Smooth muscle cell (in vitro differentiated cells): ENCODE measurements around the gene PASK. TPM values are rescaled to one million over a fixed set of nuclear protein-coding genes. Genes with fewer than 3 reads are reported as not detected.

ENCODE experiments used
- DNase-seq: peaks from one replicate; lab custom pipeline; 2025; ENCODE audit not compliant: unreplicated experiment; lab: John Stamatoyannopoulos, UW
- H2AFZ ChIP-seq: fragments of 200-600 bp; sonication (generic); 2 replicates; pipeline ENCODE4 v1.6.0; 2016; ENCODE audit warnings: antibody characterized with exemption, low read depth, mild to moderate bottlenecking
- H3F3A ChIP-seq: fragments of 200-600 bp; sonication (generic); 2 replicates; pipeline ENCODE4 v1.6.0; 2017; ENCODE audit warnings: antibody characterized with exemption, low read depth
- H3K27ac ChIP-seq: fragments of 200-600 bp; sonication (generic); 2 replicates; pipeline ENCODE4 v1.5.1; 2016; ENCODE audit warnings: low read depth, mild to moderate bottlenecking
- H3K27me3 ChIP-seq: fragments of 200-600 bp; sonication (generic); 2 replicates; pipeline ENCODE4 v1.6.1; 2016; ENCODE audit warnings: low read depth, mild to moderate bottlenecking
- H3K36me3 ChIP-seq: fragments of 200-600 bp; sonication (generic); 2 replicates; pipeline ENCODE4 v1.5.1; 2016; ENCODE audit warnings: low read depth
- H3K4me1 ChIP-seq: fragments of 200-600 bp; sonication (generic); 2 replicates; pipeline ENCODE4 v1.5.1; 2016; ENCODE audit warnings: low read depth
- H3K4me2 ChIP-seq: fragments of 200-600 bp; sonication (generic); 2 replicates; pipeline ENCODE4 v1.6.0; 2016; ENCODE audit warnings: mild to moderate bottlenecking
- H3K4me3 ChIP-seq: fragments of 200-600 bp; sonication (generic); 2 replicates; pipeline ENCODE4 v1.5.1; 2016; ENCODE audit warnings: mild to moderate bottlenecking
- H3K79me2 ChIP-seq: fragments of 200-600 bp; sonication (generic); 2 replicates; pipeline ENCODE4 v1.6.0; 2016; ENCODE audit warnings: low read depth, mild to moderate bottlenecking
- H3K9ac ChIP-seq: fragments of 200-600 bp; sonication (generic); 2 replicates; pipeline ENCODE4 v1.6.0; 2016; ENCODE audit warnings: low read depth
- H3K9me3 ChIP-seq: fragments of 200-600 bp; sonication (generic); replicated peaks from 2 replicates; pipeline ENCODE4 v1.5.1; 2016; ENCODE audit warnings: low read depth
- H4K20me1 ChIP-seq: fragments of 200-600 bp; sonication (generic); 2 replicates; pipeline ENCODE4 v1.6.0; 2016; ENCODE audit warnings: low read depth
- WGBS: methylation state at CpG from one replicate; pipeline ENCODE4 v1.1.7; 2016; ENCODE audit warnings: low lambda C conversion rate; 5-methylcytosine and 5-hydroxymethylcytosine counted together
- polyA plus RNA-seq: library from polyadenylated mRNA; unstranded; fragments of >200 nt; fragmentation: Nextera tagmentation; extraction: Ambion mirVana; gene quantifications from 2 replicates; pipeline ENCODE4 v1.2.1, GENCODE V29; 2016
- total RNA-seq: library from RNA; depleted of rRNA; stranded (reverse); fragments of >200 nt; gene quantifications from 2 replicates; pipeline ENCODE4 v1.2.3, GENCODE V29; 2014
- TF ChIP-seq, protein P1 (sequence below): fragments of 200-600 bp; sonication (generic); IDR thresholded peaks from 2 replicates; pipeline ENCODE4 v1.5.1; 2017; ENCODE audit warnings: borderline replicate concordance, mild to moderate bottlenecking, antibody characterized with exemption; ENCODE audit not compliant: insufficient read depth, poor library complexity, severe bottlenecking

Gene PASK
- total and polyA plus RNA-seq, 2 experiments from 2014 or later, result 2.6 TPM

DNA sequence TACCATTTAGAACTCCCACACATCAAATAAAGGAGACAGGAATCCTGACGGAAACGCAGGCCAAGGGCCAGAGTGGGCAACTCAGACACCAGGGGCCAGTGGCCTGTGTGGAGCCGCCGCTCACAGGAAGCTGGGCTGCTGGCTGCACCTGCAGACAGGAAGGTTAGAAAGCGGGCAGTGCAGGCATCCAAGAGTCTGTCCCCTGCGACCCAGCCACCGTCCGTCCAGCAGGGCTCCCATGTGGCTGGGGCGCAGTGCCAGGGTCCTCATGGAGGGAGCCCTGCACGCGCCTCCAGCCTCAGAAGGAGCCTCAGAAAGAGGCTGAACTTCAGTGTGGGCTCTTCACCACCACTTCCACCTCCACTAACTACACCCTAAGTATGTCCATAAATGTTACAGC lies 36.7 kb upstream of the PASK start:
- H3K4me2 ChIP-seq, result no peak overlapping the region
- H3K27me3 ChIP-seq, result no peaks in the 10 kb centered on the region
- H3K36me3 ChIP-seq, result no peaks in the 10 kb centered on the region
- no peaks in the 10 kb centered on the region for H3K4me1 ChIP-seq
- H4K20me1 ChIP-seq, result no peaks in the 10 kb centered on the region
- H3K79me2 ChIP-seq, result no peaks in the 10 kb centered on the region
- H3K4me3 ChIP-seq, result no peak overlapping the region
- H2AFZ ChIP-seq, result no peak overlapping the region
- no peak overlapping the region for H3K27ac ChIP-seq
- no peaks in the 10 kb centered on the region for H3F3A ChIP-seq
- H3K9ac ChIP-seq, result no peak overlapping the region
- TF ChIP-seq, protein P1, sequence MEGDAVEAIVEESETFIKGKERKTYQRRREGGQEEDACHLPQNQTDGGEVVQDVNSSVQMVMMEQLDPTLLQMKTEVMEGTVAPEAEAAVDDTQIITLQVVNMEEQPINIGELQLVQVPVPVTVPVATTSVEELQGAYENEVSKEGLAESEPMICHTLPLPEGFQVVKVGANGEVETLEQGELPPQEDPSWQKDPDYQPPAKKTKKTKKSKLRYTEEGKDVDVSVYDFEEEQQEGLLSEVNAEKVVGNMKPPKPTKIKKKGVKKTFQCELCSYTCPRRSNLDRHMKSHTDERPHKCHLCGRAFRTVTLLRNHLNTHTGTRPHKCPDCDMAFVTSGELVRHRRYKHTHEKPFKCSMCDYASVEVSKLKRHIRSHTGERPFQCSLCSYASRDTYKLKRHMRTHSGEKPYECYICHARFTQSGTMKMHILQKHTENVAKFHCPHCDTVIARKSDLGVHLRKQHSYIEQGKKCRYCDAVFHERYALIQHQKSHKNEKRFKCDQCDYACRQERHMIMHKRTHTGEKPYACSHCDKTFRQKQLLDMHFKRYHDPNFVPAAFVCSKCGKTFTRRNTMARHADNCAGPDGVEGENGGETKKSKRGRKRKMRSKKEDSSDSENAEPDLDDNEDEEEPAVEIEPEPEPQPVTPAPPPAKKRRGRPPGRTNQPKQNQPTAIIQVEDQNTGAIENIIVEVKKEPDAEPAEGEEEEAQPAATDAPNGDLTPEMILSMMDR, result no peak
- H3K9me3 ChIP-seq, result no peaks in the 10 kb centered on the region
- no peak for DNase-seq
- 92% methylated on average over 11 of the region's 11 CpGs for WGBS

DNA sequence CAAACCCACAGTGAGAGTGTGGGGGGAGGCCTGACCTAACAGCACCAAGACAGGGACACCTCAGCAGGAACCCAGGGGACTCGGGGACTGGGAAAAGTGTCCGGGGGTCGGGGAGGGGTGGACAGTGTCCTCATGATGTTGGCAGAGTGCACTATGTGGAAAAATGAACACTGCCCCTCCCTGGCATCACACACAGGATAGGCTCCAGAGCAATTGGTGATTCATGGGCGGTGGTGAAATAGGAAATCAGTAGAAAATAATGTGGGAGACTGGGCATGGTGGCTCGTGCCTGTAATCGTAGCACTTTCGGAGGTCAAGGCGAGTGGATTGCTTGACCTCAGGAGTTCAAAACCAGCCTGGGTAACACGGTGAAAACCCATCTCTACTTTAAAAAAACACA lies 35.6 kb upstream of the PASK start:
- Histone ChIP-seq H3F3A (no peaks in the 10 kb centered on the region), H3K79me2 (no peaks in the 10 kb centered on the region), H4K20me1 (no peaks in the 10 kb centered on the region), H3K27me3 (no peaks in the 10 kb centered on the region), H3K9ac (no peak overlapping the region), H3K4me3 (no peak overlapping the region), H3K4me1 (no peaks in the 10 kb centered on the region), H3K4me2 (no peak overlapping the region), H3K36me3 (no peaks in the 10 kb centered on the region), H3K9me3 (no peaks in the 10 kb centered on the region), H2AFZ (no peak overlapping the region), H3K27ac (no peak overlapping the region)
- TF ChIP-seq, protein P1, result no peak
- DNase-seq, result no peak
- 80% methylated on average over 9 of the region's 9 CpGs for WGBS

DNA sequence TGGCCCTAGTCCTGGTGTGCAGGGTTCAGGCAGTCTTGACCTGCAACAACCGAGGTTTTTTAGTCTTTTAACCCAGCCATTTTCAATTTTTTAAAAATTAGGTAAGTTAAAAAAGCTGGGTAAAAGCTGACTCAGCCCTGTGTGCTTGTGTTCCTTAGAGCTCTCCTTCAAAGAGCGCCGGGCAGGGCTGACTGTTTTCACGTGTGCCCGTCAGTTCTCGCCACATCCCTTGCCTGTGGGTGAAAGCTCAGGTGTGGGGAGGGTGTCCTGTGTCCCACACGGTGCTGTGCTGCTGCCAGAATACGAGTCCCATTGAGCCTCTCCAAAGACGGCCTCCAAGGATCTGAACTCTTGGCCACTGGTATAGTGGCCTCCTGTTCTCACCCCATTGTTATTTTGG lies 33.9 kb upstream of the PASK start:
- Histone ChIP-seq H4K20me1 (no peaks in the 10 kb centered on the region), H2AFZ (no peak overlapping the region), H3K27me3 (no peaks in the 10 kb centered on the region), H3F3A (no peaks in the 10 kb centered on the region), H3K9ac (no peak overlapping the region), H3K79me2 (no peaks in the 10 kb centered on the region), H3K4me2 (no peak overlapping the region), H3K4me1 (no peaks in the 10 kb centered on the region), H3K9me3 (no peaks in the 10 kb centered on the region), H3K36me3 (no peaks in the 10 kb centered on the region), H3K4me3 (no peak overlapping the region), H3K27ac (no peak overlapping the region)
- WGBS, result 95% methylated on average over 9 of the region's 9 CpGs
- DNase-seq, result no peak
- TF ChIP-seq, protein P1, result no peak

DNA sequence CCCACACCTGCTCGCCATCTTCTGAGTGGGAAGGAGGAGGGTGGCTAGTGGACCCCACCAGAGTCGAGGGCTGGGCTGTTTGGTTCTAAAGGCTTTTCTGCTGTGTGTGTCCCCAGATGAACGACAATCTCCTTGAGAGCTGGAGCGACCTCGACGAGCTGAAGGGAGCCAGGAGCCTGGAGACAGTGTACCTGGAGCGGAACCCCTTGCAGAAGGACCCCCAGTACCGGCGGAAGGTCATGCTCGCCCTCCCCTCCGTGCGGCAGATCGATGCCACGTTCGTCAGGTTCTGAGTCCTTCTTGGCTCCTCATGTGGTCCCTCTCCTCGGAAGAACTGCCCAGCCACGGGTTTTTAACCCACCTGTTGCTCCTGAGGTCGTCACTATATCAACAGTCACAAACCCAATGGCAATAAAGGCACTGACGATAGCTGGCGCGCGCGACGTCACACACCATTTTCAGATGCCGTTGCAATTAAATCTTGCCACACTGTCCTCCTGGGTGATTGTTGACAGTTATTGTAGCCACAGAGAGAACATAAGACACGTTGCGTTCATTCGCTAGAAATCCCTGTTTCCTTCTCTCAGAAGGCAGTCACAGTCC lies 33.4 kb upstream of the PASK start:
- H3K27ac ChIP-seq, result no peak overlapping the region
- no peaks in the 10 kb centered on the region for H3K9me3 ChIP-seq
- TF ChIP-seq, protein P1, result no peak
- WGBS, result 92% methylated on average over 28 of the region's 28 CpGs
- DNase-seq, result no peak
- no peaks in the 10 kb centered on the region for H4K20me1 ChIP-seq
- H3K4me1 ChIP-seq, result no peaks in the 10 kb centered on the region
- H3K9ac ChIP-seq, result no peak overlapping the region
- H3K4me2 ChIP-seq, result no peak overlapping the region
- no peaks in the 10 kb centered on the region for H3K27me3 ChIP-seq
- no peak overlapping the region for H3K4me3 ChIP-seq
- no peaks in the 10 kb centered on the region for H3K36me3 ChIP-seq
- no peaks in the 10 kb centered on the region for H3K79me2 ChIP-seq
- no peak overlapping the region for H2AFZ ChIP-seq
- H3F3A ChIP-seq, result no peaks in the 10 kb centered on the region
